Neural progenitor cell (in vitro differentiated cells): ENCODE data around the gene GALP. TPM values are rescaled to one million over a fixed set of nuclear protein-coding genes. Genes with fewer than 3 reads are reported as not detected.
"Not testable (repeated sequence)": the region's sequence is repeated elsewhere in the genome, so short reads cannot be mapped to it uniquely, and the experiment has no call there.

Experiments used
- DNase-seq: peaks from one replicate; pipeline ENCODE4 v3.0.0-alpha.2; 2016; ENCODE audit warnings: low spot score
- H2AFZ ChIP-seq: fragments of 200-600 bp; sonication (generic); replicated peaks from 2 replicates; pipeline ENCODE4 v1.6.1; 2016; ENCODE audit warnings: antibody characterized with exemption
- H3F3A ChIP-seq: fragments of 200-600 bp; sonication (generic); 2 replicates; pipeline ENCODE4 v1.6.1; 2016; ENCODE audit warnings: antibody characterized with exemption, low read depth
- H3K27ac ChIP-seq: fragments of 200-600 bp; sonication (generic); 2 replicates; pipeline ENCODE4 v1.5.1; 2016; ENCODE audit warnings: mild to moderate bottlenecking
- H3K27me3 ChIP-seq: fragments of 200-600 bp; sonication (generic); 2 replicates; pipeline ENCODE4 v1.6.1; 2016; ENCODE audit warnings: mild to moderate bottlenecking, moderate library complexity
- H3K36me3 ChIP-seq: fragments of 200-600 bp; sonication (generic); 2 replicates; pipeline ENCODE4 v1.5.1; 2016
- H3K4me1 ChIP-seq: fragments of 200-600 bp; sonication (generic); 2 replicates; pipeline ENCODE4 v1.6.1; 2016; ENCODE audit warnings: mixed run types
- H3K4me2 ChIP-seq: fragments of 200-600 bp; sonication (generic); 2 replicates; pipeline ENCODE4 v1.6.1; 2016
- H3K4me3 ChIP-seq: fragments of 200-600 bp; sonication (generic); 2 replicates; pipeline ENCODE4 v1.5.1; 2016
- H3K79me2 ChIP-seq: fragments of 200-600 bp; sonication (generic); 2 replicates; pipeline ENCODE4 v1.6.1; 2016; ENCODE audit warnings: low read depth
- H3K9ac ChIP-seq: fragments of 200-600 bp; sonication (generic); 2 replicates; pipeline ENCODE4 v1.6.1; 2016
- H3K9me3 ChIP-seq: fragments of 200-600 bp; sonication (generic); 2 replicates; pipeline ENCODE4 v1.5.1; 2016; ENCODE audit warnings: low read depth
- H4K20me1 ChIP-seq: fragments of 200-600 bp; sonication (generic); 2 replicates; pipeline ENCODE4 v1.6.1; 2016; ENCODE audit warnings: low read depth
- H3K27ac Mint-ChIP-seq: 3 replicates; pipeline ENCODE4 v1.8.0; 2021; ENCODE audit warnings: mixed read lengths
- H3K27me3 Mint-ChIP-seq: 2 replicates; pipeline ENCODE4 v1.8.0; 2022; ENCODE audit warnings: low read depth, mild to moderate bottlenecking, inconsistent platforms, moderate library complexity, mixed read lengths; ENCODE audit not compliant: insufficient read depth
- H3K36me3 Mint-ChIP-seq: 3 replicates; pipeline ENCODE4 v1.8.0; 2021; ENCODE audit warnings: mixed read lengths
- H3K4me1 Mint-ChIP-seq: 3 replicates; pipeline ENCODE4 v1.8.0; 2021; ENCODE audit warnings: mixed read lengths
- H3K4me3 Mint-ChIP-seq: 3 replicates; pipeline ENCODE4 v1.8.0; 2021; ENCODE audit warnings: mild to moderate bottlenecking, moderate library complexity, mixed read lengths
- H3K9me3 Mint-ChIP-seq: 3 replicates; pipeline ENCODE4 v1.8.0; 2020; ENCODE audit warnings: mixed read lengths
- CTCF ChIP-seq: fragments of 200-600 bp; sonication (generic); IDR thresholded peaks from 2 replicates; pipeline ENCODE4 v1.5.1; 2017; ENCODE audit warnings: antibody characterized with exemption, mild to moderate bottlenecking
- EZH2 ChIP-seq: fragments of 200-600 bp; sonication (generic); IDR thresholded peaks from 2 replicates; pipeline ENCODE4 v1.6.1; 2017; ENCODE audit warnings: antibody characterized with exemption, mild to moderate bottlenecking, moderate library complexity
- EZH2phosphoT487 ChIP-seq: fragments of 200-600 bp; sonication (generic); IDR thresholded peaks from 2 replicates; pipeline ENCODE4 v1.6.1; 2017; ENCODE audit warnings: antibody characterized with exemption
- total RNA-seq: library from RNA; depleted of rRNA; stranded (reverse); fragments of >200 nt; gene quantifications from 2 replicates; pipeline ENCODE4 v1.2.3, GENCODE V29; 2015; ENCODE audit warnings: low replicate concordance

Gene GALP
- 0.71 and 1.8 TPM in 2 replicates for total RNA-seq

- not testable (repeated sequence) for H3K36me3 Mint-ChIP-seq, H3K4me3 ChIP-seq, H3K27ac ChIP-seq, H4K20me1 ChIP-seq, H3K79me2 ChIP-seq, H3K27me3 Mint-ChIP-seq, H3K36me3 ChIP-seq, H3K27me3 ChIP-seq, H2AFZ ChIP-seq, H3K9ac ChIP-seq, H3K9me3 Mint-ChIP-seq, H3K9me3 ChIP-seq
- peak; percentile 89 for DNase-seq
- Histone ChIP-seq H3K4me2 (peak within 1 kb of the TSS; percentile 65), H3K4me1 (peaks cover 27% of the 10 kb centered on the region), H3F3A (peaks cover 19% of the 10 kb centered on the region)
- Mint-ChIP-seq H3K4me3 (peak within 1 kb of the TSS; percentile 41), H3K27ac (peak within 1 kb of the TSS; percentile 95), H3K4me1 (peaks cover 24% of the 10 kb centered on the region)
These were observed at the start of gene GALP for GRCh38 chr19:56175861-56176307. Gene GALP, plus strand, starts transcription at chr19:56176008. Its CDS starts 1,101 bp downstream, at chr19:56177109.

- Histone ChIP-seq H3K4me2 (no peak overlapping the region), H3K27me3 (no peaks in the 10 kb centered on the region), H3K36me3 (no peaks in the 10 kb centered on the region), H2AFZ (no peak overlapping the region), H3K79me2 (no peaks in the 10 kb centered on the region), H3K9me3 (no peaks in the 10 kb centered on the region), H3K27ac (no peak overlapping the region), H3K4me3 (no peak overlapping the region), H3K9ac (no peak overlapping the region), H4K20me1 (no peaks in the 10 kb centered on the region), H3K4me1 (peaks cover 13% of the 10 kb centered on the region), H3F3A (peaks cover 15% of the 10 kb centered on the region)
- peak overlapping the region; percentile 33 for H3K27ac Mint-ChIP-seq
- peaks cover 9% of the 10 kb centered on the region for H3K4me1 Mint-ChIP-seq
- H3K9me3 Mint-ChIP-seq, result no peaks in the 10 kb centered on the region
- H3K27me3 Mint-ChIP-seq, result no peaks in the 10 kb centered on the region
- TF ChIP-seq EZH2phosphoT487 (no peak), CTCF (no peak), EZH2 (no peak)
- H3K4me3 Mint-ChIP-seq, result no peak overlapping the region
- no peak for DNase-seq
- no peaks in the 10 kb centered on the region for H3K36me3 Mint-ChIP-seq
These were observed 48.6 kb upstream of the GALP start for GRCh38 chr19:56126983-56127780.

- TF ChIP-seq EZH2phosphoT487 (no peak), EZH2 (no peak), CTCF (no peak)
- peaks cover 21% of the 10 kb centered on the region for H3K4me1 Mint-ChIP-seq
- peaks cover 3% of the 10 kb centered on the region for H3K27me3 Mint-ChIP-seq
- no peak overlapping the region for H3K4me3 Mint-ChIP-seq
- H4K20me1 ChIP-seq, result no peaks in the 10 kb centered on the region
- H3K27ac ChIP-seq, result no peak overlapping the region
- H3F3A ChIP-seq, result peaks cover 28% of the 10 kb centered on the region
- H3K27me3 ChIP-seq, result no peaks in the 10 kb centered on the region
- H3K4me2 ChIP-seq, result no peak overlapping the region
- peaks cover 21% of the 10 kb centered on the region for H3K4me1 ChIP-seq
- no peaks in the 10 kb centered on the region for H3K36me3 ChIP-seq
- no peak overlapping the region for H3K9ac ChIP-seq
- H3K79me2 ChIP-seq, result no peaks in the 10 kb centered on the region
- H3K36me3 Mint-ChIP-seq, result no peaks in the 10 kb centered on the region
- no peak overlapping the region for H3K27ac Mint-ChIP-seq
- no peak overlapping the region for H2AFZ ChIP-seq
- no peaks in the 10 kb centered on the region for H3K9me3 ChIP-seq
- H3K9me3 Mint-ChIP-seq, result no peaks in the 10 kb centered on the region
- no peak overlapping the region for H3K4me3 ChIP-seq
- DNase-seq, result no peak
These were observed 45.8 kb upstream of the GALP start for GRCh38 chr19:56130006-56130405.

- Histone ChIP-seq H4K20me1 (no peaks in the 10 kb centered on the region), H3K27ac (peak overlapping the region; percentile 98), H3K9ac (no peak overlapping the region), H3K4me1 (peaks cover 19% of the 10 kb centered on the region), H3F3A (peaks cover 38% of the 10 kb centered on the region), H3K4me2 (no peak overlapping the region), H2AFZ (no peak overlapping the region), H3K36me3 (no peaks in the 10 kb centered on the region), H3K9me3 (no peaks in the 10 kb centered on the region), H3K27me3 (no peaks in the 10 kb centered on the region), H3K79me2 (no peaks in the 10 kb centered on the region), H3K4me3 (no peak overlapping the region)
- Mint-ChIP-seq H3K27ac (no peak overlapping the region), H3K4me3 (no peak overlapping the region), H3K9me3 (no peaks in the 10 kb centered on the region), H3K27me3 (peaks cover 3% of the 10 kb centered on the region), H3K36me3 (no peaks in the 10 kb centered on the region), H3K4me1 (peaks cover 20% of the 10 kb centered on the region)
- TF ChIP-seq CTCF (no peak), EZH2 (no peak), EZH2phosphoT487 (no peak)
- no peak for DNase-seq
These were observed 44.2 kb upstream of the GALP start for GRCh38 chr19:56131651-56132050.
